Common myeloid progenitor, CD34-positive (primary cell): ENCODE results near the gene DHX16.
A peak's percentile ranks its signal among the peaks of the same experiment; 100 is the strongest.

Source experiments
- CTCF ChIA-PET: fragments of 350-600 bp; sonication (Branson Sonifier 250); formaldehyde crosslinking; loops from one replicate; lab custom pipeline; 2021; ENCODE audit warnings: antibody characterized with exemption; lab: Charles Lee
- POLR2A ChIA-PET: fragments of 350-600 bp; sonication (Branson Sonifier 250); formaldehyde crosslinking; loops from one replicate; lab custom pipeline; 2021; ENCODE audit warnings: antibody characterized with exemption; lab: Charles Lee
- DNase-seq, 3 donors: peaks; one replicate each; pipeline versions ENCODE4 v3.0.0 to v3.0.0-alpha.2; 2013
- H3K27ac ChIP-seq, 2 experiments: 1 replicate in 1 of 2; 2 replicates in 1 of 2; pipeline ENCODE4 v1.7.0; 2013; ENCODE audit warnings: inconsistent platforms in 2 of 2, low read length in 2 of 2, mild to moderate bottlenecking in 2 of 2, low read depth in 1 of 2, moderate library complexity in 1 of 2; ENCODE audit not compliant: severe bottlenecking in 2 of 2, insufficient read depth in 1 of 2, poor library complexity in 1 of 2
- H3K27me3 ChIP-seq, 5 experiments: replicated peaks in 2 of 5; 1 replicate in 3 of 5; 2 replicates in 2 of 5; pipeline versions ENCODE4 v1.6.1 to v1.7.0; 2013; ENCODE audit warnings: low read length in 4 of 5, mild to moderate bottlenecking in 2 of 5, moderate library complexity in 2 of 5, inconsistent platforms in 1 of 5; ENCODE audit not compliant: insufficient read depth in 5 of 5, control insufficient read depth in 4 of 5
- H3K36me3 ChIP-seq, 4 experiments: 1 replicate in 2 of 4; 2 replicates in 2 of 4; pipeline versions ENCODE4 v1.6.1 to v1.7.0; 2013; ENCODE audit warnings: low read length in 3 of 4, control low read depth in 1 of 4, mild to moderate bottlenecking in 1 of 4; ENCODE audit not compliant: control insufficient read depth in 4 of 4, insufficient read depth in 4 of 4
- H3K4me1 ChIP-seq, 4 experiments: 1 replicate in 3 of 4; 2 replicates in 1 of 4; pipeline versions ENCODE4 v1.6.1 to v1.7.1; 2013; ENCODE audit warnings: low read length in 3 of 4, mild to moderate bottlenecking in 3 of 4, control low read depth in 1 of 4, inconsistent platforms in 1 of 4, moderate library complexity in 1 of 4; ENCODE audit not compliant: control insufficient read depth in 4 of 4, insufficient read depth in 4 of 4; ENCODE audit errors: control extremely low read depth in 1 of 4
- H3K4me3 ChIP-seq, 7 experiments: 1 replicate in 4 of 7; 2 replicates in 3 of 7; pipeline versions ENCODE4 v1.5.1 to v1.7.0; 2013; ENCODE audit warnings: mild to moderate bottlenecking in 7 of 7, low read length in 6 of 7, moderate library complexity in 6 of 7, inconsistent platforms in 2 of 7, low read depth in 2 of 7, control low read depth in 1 of 7; ENCODE audit not compliant: insufficient read depth in 4 of 7, control insufficient read depth in 1 of 7; ENCODE audit errors: extremely low read depth in 1 of 7
- H3K9me3 ChIP-seq, 5 experiments: 1 replicate in 4 of 5; 2 replicates in 1 of 5; pipeline versions ENCODE4 v1.6.1 to v1.7.1; 2013; ENCODE audit warnings: low read length in 4 of 5, mild to moderate bottlenecking in 2 of 5, inconsistent platforms in 1 of 5, low read depth in 1 of 5, moderate library complexity in 1 of 5; ENCODE audit not compliant: control insufficient read depth in 4 of 5, insufficient read depth in 2 of 5; ENCODE audit errors: control extremely low read depth in 1 of 5
- WGBS: methylation state at CpG from one replicate; pipeline ENCODE4 v1.1.5; 2013; ENCODE audit not compliant: insufficient coverage; 5-methylcytosine and 5-hydroxymethylcytosine counted together

The DHX16 gene

GRCh38 chr6:30651143-30651542 is 21.7 kb downstream of the DHX16 start:
- peaks cover 6 to 18% (median 14%) of the 10 kb centered on the region in 4 experiments for H3K4me1 ChIP-seq
- H3K27ac ChIP-seq: no peak overlapping the region
- DNase-seq: no peak
- CTCF ChIA-PET: interaction anchor here (0.8 to 2.6 kb wide), 6 partner anchors 10 to 53 kb away, joined by 3 to 11 read pairs (median 4); partner anchors contain the start of gene DHX16
- H3K4me3 ChIP-seq: no peak overlapping the region
- no peaks in the 10 kb centered on the region for H3K9me3 ChIP-seq
- H3K27me3 ChIP-seq: no peaks in the 10 kb centered on the region
- POLR2A ChIA-PET: interaction anchor here (0.6 kb wide), 1 partner anchor 33 kb away, joined by 4 read pairs; the partner anchor contains the start of gene MRPS18B
- 94% methylated on average over 11 of the region's 12 CpGs for WGBS
- H3K36me3 ChIP-seq: peaks cover 25 to 62% (median 49%) of the 10 kb centered on the region in 4 experiments

- H3K27ac ChIP-seq: peak overlapping the region in 1 of 2 experiments; percentile 85
- no peaks in the 10 kb centered on the region for H3K9me3 ChIP-seq
- CTCF ChIA-PET: interaction anchor here (1.2 to 7.6 kb wide), 5 partner anchors 9 to 49 kb away, joined by 3 to 97 read pairs (median 5); partner anchors contain the start of genes ATAT1 and DHX16
- under 1% methylated on average over 66 of the region's 78 CpGs for WGBS
- peak; percentile 63 to 83 (median 83) for DNase-seq
- H3K27me3 ChIP-seq: no peaks in the 10 kb centered on the region
- POLR2A ChIA-PET: interaction anchor here (0.6 to 2.5 kb wide), 3 partner anchors 30 to 156 kb away, joined by 3 to 6 read pairs (median 4); partner anchors contain the start of genes MRPS18B and PPP1R10
- H3K36me3 ChIP-seq: peaks cover 16 to 52% (median 25%) of the 10 kb centered on the region in 4 experiments
- peaks cover 11 to 44% (median 34%) of the 10 kb centered on the region in 4 experiments for H3K4me1 ChIP-seq
- H3K4me3 ChIP-seq: peak overlapping the region; percentile 54 to 97 (median 91)
Measured at GRCh38 chr6:30647242-30648116, 25.3 kb downstream of the DHX16 start.

- H3K27me3 ChIP-seq: no peaks in the 10 kb centered on the region
- H3K36me3 ChIP-seq: peaks cover 10 to 50% (median 19%) of the 10 kb centered on the region in 4 experiments
- peak; percentile 93 to 97 (median 95) for DNase-seq
- H3K9me3 ChIP-seq: no peaks in the 10 kb centered on the region
- H3K4me3 ChIP-seq: peak within 1 kb of the TSS; percentile 54 to 97 (median 91)
- ChIA-PET POLR2A (interaction anchor here (2.5 kb wide), 1 partner anchor 31 kb away, joined by 6 read pairs; no protein-coding TSS in a partner anchor), CTCF (interaction anchor here (0.7 to 7.6 kb wide), 5 partner anchors 9 to 313 kb away, joined by 3 to 97 read pairs (median 3); partner anchors contain the start of genes ATAT1 and DHX16)
- H3K27ac ChIP-seq: peak within 1 kb of the TSS in 1 of 2 experiments; percentile 85
- H3K4me1 ChIP-seq: peaks cover 11 to 49% (median 38%) of the 10 kb centered on the region in 4 experiments
- 38% methylated on average over 14 of the region's 37 CpGs for WGBS
Measured at GRCh38 chr6:30646450-30647241, 26.2 kb downstream of the DHX16 start, which contains the start of gene C6orf136. C6orf136 (plus strand) TSS chr6:30647133; CDS start chr6:30647232, 99 bp downstream.

- H3K4me1 ChIP-seq: peaks cover 11 to 55% (median 44%) of the 10 kb centered on the region in 4 experiments
- ChIA-PET POLR2A (interaction anchor here (2.5 kb wide), 1 partner anchor 31 kb away, joined by 6 read pairs; no protein-coding TSS in a partner anchor), CTCF (interaction anchor here (0.7 to 7.6 kb wide), 5 partner anchors 8 to 312 kb away, joined by 3 to 97 read pairs (median 3); partner anchors contain the start of genes ATAT1 and DHX16)
- H3K27me3 ChIP-seq: no peaks in the 10 kb centered on the region
- H3K36me3 ChIP-seq: peaks cover 5 to 49% (median 15%) of the 10 kb centered on the region in 4 experiments
- no peak for DNase-seq
- H3K4me3 ChIP-seq: peak overlapping the region in 1 of 7 experiments; percentile 91
- H3K9me3 ChIP-seq: no peaks in the 10 kb centered on the region
- WGBS: 60% methylated on average over 1 of the region's 1 CpG
- no peak overlapping the region for H3K27ac ChIP-seq
Measured at GRCh38 chr6:30645989-30646388, 26.8 kb downstream of the DHX16 start.

- H3K36me3 ChIP-seq: peaks cover 5 to 46% (median 14%) of the 10 kb centered on the region in 4 experiments
- H3K9me3 ChIP-seq: no peaks in the 10 kb centered on the region
- WGBS: 50% methylated on average over 5 of the region's 5 CpGs
- ChIA-PET POLR2A (interaction anchor here (1.1 kb wide), 1 partner anchor 26 kb away, joined by 3 read pairs; no protein-coding TSS in a partner anchor), CTCF (interaction anchor here (7.6 kb wide), 1 partner anchor 16 kb away, joined by 97 read pairs; the partner anchor contains the start of gene ATAT1)
- no peak overlapping the region for H3K27ac ChIP-seq
- DNase-seq: no peak
- H3K4me1 ChIP-seq: peaks cover 11 to 68% (median 54%) of the 10 kb centered on the region in 4 experiments
- peak overlapping the region in 1 of 7 experiments; percentile 17 for H3K4me3 ChIP-seq
- H3K27me3 ChIP-seq: no peaks in the 10 kb centered on the region
Measured at GRCh38 chr6:30644769-30645168, 28.0 kb downstream of the DHX16 start.

- 94% methylated on average over 2 of the region's 2 CpGs for WGBS
- ChIA-PET POLR2A (interaction anchor here (1.1 kb wide), 1 partner anchor 25 kb away, joined by 3 read pairs; no protein-coding TSS in a partner anchor), CTCF (interaction anchor here (3.6 to 7.6 kb wide), 2 partner anchors 15 to 79 kb away, joined by 17 to 97 read pairs; partner anchors contain the start of gene ATAT1)
- no peak overlapping the region for H3K4me3 ChIP-seq
- H3K36me3 ChIP-seq: peaks cover 5 to 42% (median 13%) of the 10 kb centered on the region in 4 experiments
- H3K27ac ChIP-seq: no peak overlapping the region
- DNase-seq: no peak
- no peaks in the 10 kb centered on the region for H3K9me3 ChIP-seq
- no peaks in the 10 kb centered on the region for H3K27me3 ChIP-seq
- peaks cover 11 to 65% (median 54%) of the 10 kb centered on the region in 4 experiments for H3K4me1 ChIP-seq
Measured at GRCh38 chr6:30643656-30644055, 29.1 kb downstream of the DHX16 start.
